ENCODE data around the gene TBC1D17.

- TF ChIP-seq CTCF (IDR thresholded peaks at IDR 0.05) = no peak
- no peak for TF ChIP-seq POLR2A (IDR thresholded peaks at IDR 0.05)
Measured at GRCh38 chr19:49870309-49870901, 7.1 kb upstream of the TBC1D17 start.
